ENCODE results near the gene BEND5. TPM values are rescaled to one million over a fixed set of nuclear protein-coding genes. Genes with fewer than 3 reads are reported as not detected.

The BEND5 gene
- polyA plus RNA-seq, 2 donors = 0.71 to 1.4 TPM

- 74% methylated on average over 10 of the region's 10 CpGs for WGBS, 2 donors
Observed at GRCh38 chr1:48730164-48730910, 46.4 kb downstream of the BEND5 start.

GRCh38 chr1:48728584-48728983 lies 48.1 kb downstream of the BEND5 start:
- Histone ChIP-seq H3K36me3 (ENCODE audit: control insufficient read depth in 2 of 2, insufficient read depth in 2 of 2, low read length in 1 of 2) (no peaks in the 10 kb centered on the region), H3K4me1 (ENCODE audit: control insufficient read depth in 2 of 2, insufficient read depth in 2 of 2, low read length in 1 of 2) (no peaks in the 10 kb centered on the region), H3K27me3 (ENCODE audit: control insufficient read depth in 1 of 2, insufficient read depth in 2 of 2, low read length in 2 of 2) (no peaks in the 10 kb centered on the region), H3K9me3 (ENCODE audit: control insufficient read depth in 2 of 2, insufficient read depth in 1 of 2, low read depth in 1 of 2, low read length in 1 of 2) (no peaks in the 10 kb centered on the region), H3K4me3 (ENCODE audit: low read depth in 1 of 2, low read length in 2 of 2) (no peak overlapping the region), H3K27ac (ENCODE audit: low read depth in 2 of 2, low read length in 1 of 2) (no peak overlapping the region)
- 95 to 97% methylated on average over 2 of the region's 2 CpGs for WGBS, 2 donors

More at GRCh38 chr1:48730164-48730910, 46.4 kb downstream of the BEND5 start:
- Histone ChIP-seq H3K4me3 (ENCODE audit: low read depth in 1 of 2, low read length in 2 of 2) (no peak overlapping the region), H3K27ac (ENCODE audit: low read depth in 2 of 2, low read length in 1 of 2) (no peak overlapping the region), H3K9me3 (ENCODE audit: control insufficient read depth in 2 of 2, insufficient read depth in 1 of 2, low read depth in 1 of 2, low read length in 1 of 2) (no peaks in the 10 kb centered on the region), H3K27me3 (ENCODE audit: control insufficient read depth in 1 of 2, insufficient read depth in 2 of 2, low read length in 2 of 2) (no peaks in the 10 kb centered on the region), H3K4me1 (ENCODE audit: control insufficient read depth in 2 of 2, insufficient read depth in 2 of 2, low read length in 1 of 2) (no peaks in the 10 kb centered on the region), H3K36me3 (ENCODE audit: control insufficient read depth in 2 of 2, insufficient read depth in 2 of 2, low read length in 1 of 2) (no peaks in the 10 kb centered on the region)

GRCh38 chr1:48726557-48727215 lies 50.0 kb downstream of the BEND5 start:
- no peaks in the 10 kb centered on the region for H3K27me3 ChIP-seq (ENCODE audit: control insufficient read depth in 1 of 2, insufficient read depth in 2 of 2, low read length in 2 of 2)
- no peak overlapping the region for H3K27ac ChIP-seq (ENCODE audit: low read depth in 2 of 2, low read length in 1 of 2)
- H3K4me3 ChIP-seq (ENCODE audit: low read depth in 1 of 2, low read length in 2 of 2) = no peak overlapping the region
- WGBS, 2 donors = 85 to 93% methylated on average over 4 of the region's 4 CpGs
- no peaks in the 10 kb centered on the region for H3K9me3 ChIP-seq (ENCODE audit: control insufficient read depth in 2 of 2, insufficient read depth in 1 of 2, low read depth in 1 of 2, low read length in 1 of 2)
- H3K4me1 ChIP-seq (ENCODE audit: control insufficient read depth in 2 of 2, insufficient read depth in 2 of 2, low read length in 1 of 2) = no peaks in the 10 kb centered on the region
- H3K36me3 ChIP-seq (ENCODE audit: control insufficient read depth in 2 of 2, insufficient read depth in 2 of 2, low read length in 1 of 2) = no peaks in the 10 kb centered on the region

GRCh38 chr1:48726139-48726538 lies 50.6 kb downstream of the BEND5 start:
- 96% methylated on average over 2 of the region's 2 CpGs for WGBS, 2 donors

GRCh38 chr1:48725341-48726046 lies 51.2 kb downstream of the BEND5 start:
- no peaks in the 10 kb centered on the region for H3K9me3 ChIP-seq (ENCODE audit: control insufficient read depth in 2 of 2, insufficient read depth in 1 of 2, low read depth in 1 of 2, low read length in 1 of 2)
- H3K4me3 ChIP-seq (ENCODE audit: low read depth in 1 of 2, low read length in 2 of 2) = no peak overlapping the region
- H3K27me3 ChIP-seq (ENCODE audit: control insufficient read depth in 1 of 2, insufficient read depth in 2 of 2, low read length in 2 of 2) = no peaks in the 10 kb centered on the region
- H3K4me1 ChIP-seq (ENCODE audit: control insufficient read depth in 2 of 2, insufficient read depth in 2 of 2, low read length in 1 of 2) = no peaks in the 10 kb centered on the region
- WGBS, 2 donors = 82 to 87% methylated on average over 5 of the region's 5 CpGs
- no peaks in the 10 kb centered on the region for H3K36me3 ChIP-seq (ENCODE audit: control insufficient read depth in 2 of 2, insufficient read depth in 2 of 2, low read length in 1 of 2)
- H3K27ac ChIP-seq (ENCODE audit: low read depth in 2 of 2, low read length in 1 of 2) = no peak overlapping the region

More at GRCh38 chr1:48726139-48726538, 50.6 kb downstream of the BEND5 start:
- no peak overlapping the region for H3K27ac ChIP-seq (ENCODE audit: low read depth in 2 of 2, low read length in 1 of 2)
- no peaks in the 10 kb centered on the region for H3K27me3 ChIP-seq (ENCODE audit: control insufficient read depth in 1 of 2, insufficient read depth in 2 of 2, low read length in 2 of 2)
- H3K4me1 ChIP-seq (ENCODE audit: control insufficient read depth in 2 of 2, insufficient read depth in 2 of 2, low read length in 1 of 2) = no peaks in the 10 kb centered on the region
- no peaks in the 10 kb centered on the region for H3K36me3 ChIP-seq (ENCODE audit: control insufficient read depth in 2 of 2, insufficient read depth in 2 of 2, low read length in 1 of 2)
- H3K4me3 ChIP-seq (ENCODE audit: low read depth in 1 of 2, low read length in 2 of 2) = no peak overlapping the region
- no peaks in the 10 kb centered on the region for H3K9me3 ChIP-seq (ENCODE audit: control insufficient read depth in 2 of 2, insufficient read depth in 1 of 2, low read depth in 1 of 2, low read length in 1 of 2)

GRCh38 chr1:48720929-48721328 lies 55.8 kb downstream of the BEND5 start:
- no peaks in the 10 kb centered on the region for H3K27me3 ChIP-seq (ENCODE audit: control insufficient read depth in 1 of 2, insufficient read depth in 2 of 2, low read length in 2 of 2)
- H3K36me3 ChIP-seq (ENCODE audit: control insufficient read depth in 2 of 2, insufficient read depth in 2 of 2, low read length in 1 of 2) = no peaks in the 10 kb centered on the region
- no peaks in the 10 kb centered on the region for H3K9me3 ChIP-seq (ENCODE audit: control insufficient read depth in 2 of 2, insufficient read depth in 1 of 2, low read depth in 1 of 2, low read length in 1 of 2)
- no peak overlapping the region for H3K27ac ChIP-seq (ENCODE audit: low read depth in 2 of 2, low read length in 1 of 2)
- H3K4me3 ChIP-seq (ENCODE audit: low read depth in 1 of 2, low read length in 2 of 2) = no peak overlapping the region
- peaks cover 0 to 3% of the 10 kb centered on the region in 2 donors for H3K4me1 ChIP-seq (ENCODE audit: control insufficient read depth in 2 of 2, insufficient read depth in 2 of 2, low read length in 1 of 2)

- H3K27ac ChIP-seq (ENCODE audit: low read depth in 2 of 2, low read length in 1 of 2) = no peak overlapping the region
- 58 to 66% methylated on average over 4 of the region's 4 CpGs for WGBS, 2 donors
Observed at GRCh38 chr1:48718705-48719104, 58.0 kb downstream of the BEND5 start.

GRCh38 chr1:48718116-48718630 lies 58.5 kb downstream of the BEND5 start:
- no peaks in the 10 kb centered on the region for H3K36me3 ChIP-seq (ENCODE audit: control insufficient read depth in 2 of 2, insufficient read depth in 2 of 2, low read length in 1 of 2)
- H3K4me1 ChIP-seq (ENCODE audit: control insufficient read depth in 2 of 2, insufficient read depth in 2 of 2, low read length in 1 of 2) = peaks cover 0 to 3% of the 10 kb centered on the region in 2 donors
- H3K27me3 ChIP-seq (ENCODE audit: control insufficient read depth in 1 of 2, insufficient read depth in 2 of 2, low read length in 2 of 2) = no peaks in the 10 kb centered on the region
- H3K27ac ChIP-seq (ENCODE audit: low read depth in 2 of 2, low read length in 1 of 2) = no peak overlapping the region
- H3K9me3 ChIP-seq (ENCODE audit: control insufficient read depth in 2 of 2, insufficient read depth in 1 of 2, low read depth in 1 of 2, low read length in 1 of 2) = no peaks in the 10 kb centered on the region
- H3K4me3 ChIP-seq (ENCODE audit: low read depth in 1 of 2, low read length in 2 of 2) = no peak overlapping the region

More at GRCh38 chr1:48718705-48719104, 58.0 kb downstream of the BEND5 start:
- Histone ChIP-seq H3K36me3 (ENCODE audit: control insufficient read depth in 2 of 2, insufficient read depth in 2 of 2, low read length in 1 of 2) (no peaks in the 10 kb centered on the region), H3K27me3 (ENCODE audit: control insufficient read depth in 1 of 2, insufficient read depth in 2 of 2, low read length in 2 of 2) (no peaks in the 10 kb centered on the region), H3K9me3 (ENCODE audit: control insufficient read depth in 2 of 2, insufficient read depth in 1 of 2, low read depth in 1 of 2, low read length in 1 of 2) (no peaks in the 10 kb centered on the region), H3K4me1 (ENCODE audit: control insufficient read depth in 2 of 2, insufficient read depth in 2 of 2, low read length in 1 of 2) (peaks cover 0 to 3% of the 10 kb centered on the region in 2 donors), H3K4me3 (ENCODE audit: low read depth in 1 of 2, low read length in 2 of 2) (no peak overlapping the region)

- no peak overlapping the region for H3K4me3 ChIP-seq (ENCODE audit: low read depth in 1 of 2, low read length in 2 of 2)
- H3K27me3 ChIP-seq (ENCODE audit: control insufficient read depth in 1 of 2, insufficient read depth in 2 of 2, low read length in 2 of 2) = no peaks in the 10 kb centered on the region
- no peaks in the 10 kb centered on the region for H3K36me3 ChIP-seq (ENCODE audit: control insufficient read depth in 2 of 2, insufficient read depth in 2 of 2, low read length in 1 of 2)
- whole genome bisulfite sequencing, 2 donors = 95 to 100% methylated on average over 1 of the region's 1 CpG
- no peak overlapping the region for H3K27ac ChIP-seq (ENCODE audit: low read depth in 2 of 2, low read length in 1 of 2)
- H3K9me3 ChIP-seq (ENCODE audit: control insufficient read depth in 2 of 2, insufficient read depth in 1 of 2, low read depth in 1 of 2, low read length in 1 of 2) = no peaks in the 10 kb centered on the region
- H3K4me1 ChIP-seq (ENCODE audit: control insufficient read depth in 2 of 2, insufficient read depth in 2 of 2, low read length in 1 of 2) = peaks cover 0 to 3% of the 10 kb centered on the region in 2 donors
Observed at GRCh38 chr1:48717082-48717481, 59.6 kb downstream of the BEND5 start.
